Epidermal melanocyte (primary cell): ENCODE measurements around the gene RRAGD.

ENCODE experiments used
- DNase-seq: peaks from one replicate; pipeline ENCODE4 v3.0.0; 2011; ENCODE audit warnings: low spot score; ENCODE audit not compliant: insufficient read length

RRAGD gene

GRCh38 chr6:89346433-89346832 lies 65.6 kb downstream of the RRAGD start:
- DNase-seq = no peak

GRCh38 chr6:89339565-89339964 lies 72.5 kb downstream of the RRAGD start:
- DNase-seq = no peak

GRCh38 chr6:89335164-89335563 lies 76.9 kb downstream of the RRAGD start:
- DNase-seq = no peak

GRCh38 chr6:89330910-89331309 lies 81.2 kb downstream of the RRAGD start:
- no peak for DNase-seq

GRCh38 chr6:89328976-89329375 lies 83.1 kb downstream of the RRAGD start:
- DNase-seq = no peak

GRCh38 chr6:89324304-89324703 lies 87.8 kb downstream of the RRAGD start:
- DNase-seq = no peak

- DNase-seq = no peak
Measured at GRCh38 chr6:89323511-89323971, 88.5 kb downstream of the RRAGD start.

- no peak for DNase-seq
Measured at GRCh38 chr6:89321131-89321970, 90.7 kb downstream of the RRAGD start.

- no peak for DNase-seq
Measured at GRCh38 chr6:89320012-89320559, 92.0 kb downstream of the RRAGD start.

- DNase-seq = no peak
Measured at GRCh38 chr6:89317067-89317466, 95.0 kb downstream of the RRAGD start.

- DNase-seq = no peak
Measured at GRCh38 chr6:89315249-89315885, 96.7 kb downstream of the RRAGD start, which contains the start of gene GABRR2. Gene GABRR2, minus strand, starts transcription at chr6:89315299. Its CDS starts 134 bp downstream, at chr6:89315165.

GRCh38 chr6:89314692-89315091 lies 97.4 kb downstream of the RRAGD start:
- no peak for DNase-seq
